G401 (cell line): ENCODE measurements around the gene TMED6. TPM values are rescaled to one million over a fixed set of nuclear protein-coding genes. Genes with fewer than 3 reads are reported as not detected.
"Not testable (repeated sequence)": the region's sequence is repeated elsewhere in the genome, so short reads cannot be mapped to it uniquely, and the experiment has no call there.

Source experiments
- DNase-seq: peaks from one replicate; pipeline ENCODE4 v3.0.0-alpha.2; 2015; ENCODE audit warnings: low spot score
- in situ Hi-C: cut with HindIII; loops from 2 replicates; pipeline ENCODE4 v1.10.0; 2016; ENCODE audit warnings: low sequenced_read_pairs, mixed read lengths
- total RNA-seq: library from RNA; depleted of rRNA; stranded (reverse); fragments of >200 nt; shearing (Covaris generic); gene quantifications from 2 replicates; pipeline ENCODE4 v1.2.3, GENCODE V29; 2014

TMED6 gene
- total RNA-seq, 1 experiment from 2014 or later: not detected

DNA sequence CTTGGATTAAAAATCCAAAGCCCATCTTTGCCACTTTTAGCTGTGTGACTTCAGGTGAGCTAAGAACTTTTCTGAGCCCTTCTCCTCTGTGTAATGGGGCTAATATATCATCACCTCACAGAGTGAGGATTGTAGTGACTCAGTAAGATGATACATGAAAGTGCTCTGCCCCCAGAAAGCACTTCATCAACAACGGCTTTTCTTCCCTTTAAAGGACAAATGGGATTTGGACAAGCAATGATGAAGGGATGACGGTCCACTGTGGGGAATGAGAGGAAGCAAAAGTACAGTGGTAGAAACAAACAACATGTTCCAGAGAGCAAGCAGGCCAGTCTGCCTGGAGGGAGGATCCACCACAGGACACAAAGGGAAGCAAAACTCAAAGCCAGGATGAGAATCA lies 14.3 kb upstream of the TMED6 start:
- no peak for DNase-seq
- in situ Hi-C loops: no loop called here

DNA sequence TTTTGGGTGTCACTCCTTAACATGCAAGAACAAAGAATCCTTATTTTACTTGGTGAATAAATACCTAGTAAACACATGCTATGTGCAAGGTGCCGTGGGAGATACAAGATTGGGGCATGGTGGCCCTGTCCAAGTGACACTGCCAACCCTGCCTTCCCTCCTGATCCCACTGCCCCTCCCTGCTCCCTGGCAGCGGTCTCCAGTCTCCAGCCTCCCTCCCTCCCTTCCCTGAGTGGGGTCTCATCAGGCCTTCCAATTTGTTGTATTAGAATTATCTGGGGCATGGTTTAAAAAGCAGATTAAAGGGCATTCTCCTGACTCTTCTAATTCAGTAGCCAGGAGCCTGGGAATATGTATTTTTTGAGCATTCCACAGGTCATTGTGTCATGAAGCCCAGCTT lies 12.5 kb upstream of the TMED6 start:
- no peak for DNase-seq
- in situ Hi-C loops: no loop called here

DNA sequence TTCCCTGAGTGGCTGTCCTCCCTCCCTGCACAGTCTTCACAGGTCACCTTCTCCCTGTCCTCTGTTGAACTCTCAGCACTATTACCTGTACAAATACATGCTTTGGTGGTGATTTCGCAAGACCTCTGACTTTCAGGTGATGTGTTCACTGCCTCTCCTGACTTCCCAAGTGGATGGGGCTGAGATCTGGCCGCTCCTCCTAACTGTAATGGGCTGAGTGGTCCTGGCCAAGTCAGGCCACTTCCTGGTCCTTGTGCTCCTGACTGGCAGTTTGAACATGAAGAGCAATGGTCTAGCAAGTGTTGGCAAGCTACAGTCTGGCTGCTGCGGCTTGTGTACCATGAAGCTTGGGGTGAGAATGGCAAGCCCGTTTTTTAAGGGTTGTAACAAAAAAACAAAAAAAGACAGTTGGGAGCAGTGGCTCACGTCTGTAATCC lies 11.7 kb upstream of the TMED6 start:
- in situ Hi-C loops: no loop called here
- no peak for DNase-seq

DNA sequence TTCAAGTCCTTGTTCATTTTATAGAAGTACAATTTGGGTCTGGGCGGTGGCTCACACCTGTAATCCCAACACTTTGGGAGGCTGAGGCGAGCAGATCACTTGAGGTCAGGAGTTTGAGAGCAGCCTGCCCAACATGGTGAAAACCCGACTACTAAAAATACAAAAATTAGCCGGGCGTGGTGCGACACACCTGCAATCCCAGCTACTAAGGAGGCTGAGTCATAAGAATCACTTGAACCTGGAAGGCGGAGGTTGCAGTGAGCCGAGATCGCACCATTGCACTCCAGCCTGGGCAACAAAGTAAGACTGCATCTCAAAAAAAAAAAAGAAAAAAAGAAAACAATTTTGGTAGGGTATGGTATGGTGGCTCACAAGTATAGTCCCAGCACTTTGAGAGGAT lies 8.5 kb upstream of the TMED6 start:
- DNase-seq, in situ Hi-C loops: not testable (repeated sequence)

DNA sequence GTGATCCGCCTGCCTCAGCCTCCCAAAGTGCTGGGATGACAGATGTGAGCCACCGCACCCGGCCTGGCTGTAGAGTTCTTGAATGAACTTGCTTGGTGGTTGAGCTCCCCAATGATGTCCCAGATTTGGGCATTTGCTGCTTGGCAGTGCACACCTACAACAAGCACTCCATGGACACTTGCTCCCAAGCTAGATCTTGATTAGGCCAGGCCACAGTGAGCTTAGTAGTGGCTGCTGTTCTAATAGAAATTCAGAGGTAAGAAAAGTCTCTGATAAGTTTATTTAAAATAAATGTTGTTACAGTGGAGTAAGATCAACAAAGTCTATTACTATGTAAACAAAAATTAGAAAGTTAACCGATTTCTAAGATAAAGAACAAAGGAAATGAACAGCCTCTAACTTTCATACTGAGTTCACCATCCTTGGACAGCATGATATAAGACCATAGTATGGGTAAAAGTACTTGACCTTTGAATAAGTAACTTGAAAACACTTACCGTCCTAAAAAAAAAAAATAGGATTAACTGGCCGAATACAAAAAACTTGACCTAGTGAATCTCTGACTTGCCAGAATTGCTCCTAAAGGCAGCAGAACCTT lies 951 bp downstream of the TMED6 start:
- no peak for DNase-seq
- in situ Hi-C loops: no loop called here

DNA sequence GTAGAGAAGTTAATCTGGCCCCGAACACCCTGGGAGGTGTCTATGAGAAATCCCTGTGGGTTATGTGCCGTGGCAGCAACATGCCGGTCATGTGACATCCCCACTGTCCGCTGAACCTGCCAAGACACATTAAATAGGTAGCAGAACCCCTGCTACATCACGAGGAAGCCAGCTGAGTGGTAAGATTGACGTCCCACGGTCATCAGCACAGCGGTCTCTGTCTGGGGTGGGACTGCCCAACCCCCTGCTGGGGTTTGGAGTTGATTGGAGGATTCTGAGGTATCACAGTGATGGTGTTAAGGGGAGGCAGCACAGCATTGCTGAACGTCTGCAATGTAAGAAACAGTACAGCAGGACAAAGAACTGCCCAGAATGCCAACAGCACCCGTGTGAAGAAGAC lies 2.0 kb downstream of the TMED6 start:
- in situ Hi-C loops: no loop called here
- DNase-seq: no peak

DNA sequence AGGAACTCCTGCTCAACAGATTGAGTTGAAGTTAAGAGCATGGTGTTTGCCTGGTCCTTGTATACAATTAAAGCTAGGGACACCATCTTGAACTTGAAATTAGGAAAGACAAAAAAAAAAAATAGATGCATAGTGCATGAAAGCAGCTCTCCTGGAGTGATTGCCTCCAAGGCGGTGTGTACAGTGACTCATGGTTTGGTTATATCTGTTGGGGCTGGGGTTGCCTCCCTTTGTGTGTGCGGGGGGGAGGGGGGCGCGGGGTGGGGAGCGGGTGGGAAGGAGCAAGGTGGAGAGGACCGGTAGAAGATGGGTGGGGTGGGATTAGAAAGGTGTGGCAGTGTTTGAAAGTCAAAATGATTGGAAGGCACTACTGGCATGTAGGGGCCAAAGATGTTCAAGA lies 3.4 kb downstream of the TMED6 start:
- DNase-seq: no peak
- in situ Hi-C loops: no loop called here

DNA sequence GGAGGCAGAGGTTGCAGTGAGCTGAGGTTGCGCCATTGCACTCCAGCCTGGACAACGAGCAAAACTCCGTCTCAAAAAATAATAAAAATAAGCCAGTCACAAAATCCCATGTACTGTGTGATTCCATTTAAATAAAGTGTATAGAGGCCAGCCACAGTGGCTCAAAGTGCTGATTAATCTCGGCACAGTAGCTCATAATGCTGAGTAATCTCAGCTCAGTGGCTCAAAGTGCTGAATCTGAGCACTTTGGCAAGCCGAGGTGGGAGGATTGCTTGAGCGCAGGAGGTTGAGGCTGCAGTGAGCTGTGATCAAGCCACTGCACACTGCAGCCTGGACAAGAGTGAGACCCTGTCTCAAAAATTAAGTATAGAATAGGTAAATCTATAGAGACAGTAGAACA lies 4.9 kb downstream of the TMED6 start:
- in situ Hi-C loops: no loop called here
- no peak for DNase-seq

DNA sequence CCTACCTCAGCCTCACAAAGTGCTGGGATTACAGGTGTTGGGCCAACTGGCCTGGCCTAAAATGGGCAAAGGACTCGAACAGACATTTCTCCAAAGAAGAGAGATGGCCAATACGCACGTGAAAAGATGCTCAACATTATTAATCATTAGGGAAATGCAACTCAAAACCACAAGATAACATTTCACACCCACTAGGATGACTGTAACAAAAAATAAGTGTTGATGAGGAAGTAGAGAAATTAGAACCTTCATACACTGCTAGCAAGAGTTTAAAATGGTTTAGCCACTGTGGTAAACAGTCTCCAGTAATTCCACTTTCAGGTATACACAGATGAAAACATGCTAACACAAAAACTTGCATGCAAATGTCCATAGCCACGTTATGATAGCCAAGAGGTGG lies 5.7 kb downstream of the TMED6 start:
- in situ Hi-C loops: no loop called here

DNA sequence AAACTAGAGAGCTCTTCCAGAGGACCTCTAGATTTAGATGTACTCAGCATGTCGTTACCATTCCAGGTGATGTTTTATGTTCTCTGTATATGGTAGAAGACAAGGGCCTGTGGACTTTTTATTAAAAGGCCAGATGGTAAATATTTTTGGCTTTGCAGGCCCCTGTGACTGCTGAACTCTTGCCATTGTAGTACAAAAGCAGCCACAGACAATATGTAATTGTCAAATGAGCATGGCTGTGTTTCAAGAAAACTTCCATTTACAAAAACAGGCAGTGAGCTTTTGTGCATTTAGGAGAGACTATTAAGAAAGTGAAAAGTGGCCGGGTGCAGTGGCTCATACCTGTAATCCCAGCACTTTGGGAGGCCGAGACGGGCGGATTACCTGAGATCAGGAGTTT lies 7.4 kb downstream of the TMED6 start:
- in situ Hi-C loops: no loop called here
- DNase-seq: no peak

More for the DNA sequence above, 5.7 kb downstream of the TMED6 start:
- no peak for DNase-seq

DNA sequence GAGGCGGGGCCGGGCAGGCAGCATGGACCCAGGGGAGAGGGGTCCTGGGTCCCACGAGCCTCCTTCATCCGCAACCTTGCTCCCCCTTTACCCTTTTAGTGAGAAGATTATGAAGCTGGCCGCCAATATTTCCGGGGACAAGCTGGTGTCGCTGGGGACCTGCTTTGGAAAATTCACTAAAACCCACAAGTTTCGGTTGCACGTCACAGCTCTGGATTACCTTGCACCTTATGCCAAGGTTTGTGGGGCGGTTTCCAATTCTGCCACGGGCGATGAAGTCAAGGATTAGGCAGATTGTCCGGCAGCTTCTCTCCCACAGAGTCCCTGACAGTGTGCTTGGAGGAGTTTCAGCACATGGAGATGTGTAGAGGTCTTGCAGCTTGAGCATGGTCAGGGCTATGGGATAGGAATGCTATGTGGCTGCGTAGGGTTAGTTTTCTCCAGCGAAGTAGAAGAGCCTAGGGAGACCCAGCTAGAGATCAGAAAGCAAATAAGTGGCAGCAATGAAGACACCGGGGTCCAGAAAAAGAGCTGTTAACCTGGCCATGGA lies 11.4 kb downstream of the TMED6 start:
- in situ Hi-C loops: no loop called here
- no peak for DNase-seq

DNA sequence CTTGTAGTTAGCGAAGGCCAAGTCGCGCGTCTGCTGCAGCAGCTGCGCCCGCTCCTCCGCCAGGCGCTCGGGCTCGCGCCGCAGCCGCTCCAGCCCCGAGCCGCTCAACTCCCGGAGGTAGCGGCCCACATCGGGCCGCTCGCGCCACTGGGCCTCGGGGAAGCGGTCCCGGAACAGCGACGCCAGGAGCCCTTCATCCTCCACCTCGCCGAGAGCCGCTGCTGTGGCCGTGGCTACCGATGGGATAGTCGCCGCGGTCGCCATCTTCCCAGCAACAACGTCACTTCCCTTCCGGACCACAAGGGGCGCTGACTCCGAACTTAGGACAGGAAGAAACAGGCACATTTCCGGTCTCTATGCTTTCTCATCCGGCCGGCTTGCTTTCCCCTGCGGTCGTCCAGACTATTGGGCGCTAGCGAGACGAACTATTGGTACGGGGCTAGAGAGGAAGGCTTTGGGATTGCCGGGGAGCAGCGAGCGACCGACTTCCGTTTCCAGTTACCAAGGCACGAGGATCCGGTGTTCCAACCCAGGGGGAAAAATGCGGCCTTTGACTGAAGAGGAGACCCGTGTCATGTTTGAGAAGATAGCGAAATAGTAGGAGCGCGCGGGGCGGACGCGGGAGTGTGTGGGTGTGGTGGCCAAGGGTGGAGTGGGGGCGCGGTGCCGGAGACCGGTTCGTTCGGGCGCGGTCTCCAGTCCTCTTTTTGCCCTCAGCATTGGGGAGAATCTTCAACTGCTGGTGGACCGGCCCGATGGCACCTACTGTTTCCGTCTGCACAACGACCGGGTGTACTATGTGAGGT lies 12.1 kb downstream of the TMED6 start, which contains the start of the genes COG8 and NIP7:
TSS of gene COG8 (minus strand) at position 276 of the 806 bp plus-strand sequence. CDS start at position 264, 12 bp downstream.
TSS of gene NIP7 (plus strand) at position 484 of the 806 bp plus-strand sequence. CDS start at position 542, 58 bp downstream.
- in situ Hi-C loops: no loop called here
- DNase-seq: peak; percentile 99

DNA sequence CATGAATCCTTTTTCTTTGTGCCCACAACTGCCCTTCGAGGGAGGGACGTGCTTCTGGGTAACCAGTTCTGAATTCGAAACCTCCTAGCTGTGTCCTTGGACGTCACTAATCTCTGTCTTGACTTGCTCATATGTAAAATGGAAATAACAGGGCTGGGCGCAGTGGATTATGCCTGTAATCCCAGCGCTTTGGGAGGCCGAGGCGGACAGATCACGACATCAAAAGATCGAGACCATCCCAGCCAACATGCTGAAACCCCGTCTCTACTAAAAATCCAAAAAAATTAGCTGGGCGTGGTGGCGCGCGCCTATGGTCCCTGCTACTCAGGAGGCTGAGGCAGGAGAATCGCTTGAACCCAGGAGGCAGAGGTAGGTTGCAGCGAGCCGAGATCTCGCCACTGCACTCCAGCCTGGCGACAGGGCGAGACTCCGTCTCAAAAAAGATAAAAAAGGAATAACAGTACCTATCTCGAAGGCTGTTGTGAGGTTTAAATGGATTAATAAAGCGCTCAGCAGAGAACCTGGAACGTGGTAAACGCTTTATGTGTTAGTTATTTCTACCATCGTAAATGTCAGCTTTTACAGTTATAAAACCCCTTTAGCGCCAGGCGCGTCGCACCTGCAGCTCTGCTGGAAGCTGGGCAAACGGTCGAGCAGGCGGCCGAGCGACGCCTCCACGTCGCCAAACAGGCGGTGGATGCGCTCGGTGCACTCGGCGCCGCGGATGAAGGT lies 12.9 kb downstream of the TMED6 start:
- no peak for DNase-seq
- in situ Hi-C loops: no loop called here

DNA sequence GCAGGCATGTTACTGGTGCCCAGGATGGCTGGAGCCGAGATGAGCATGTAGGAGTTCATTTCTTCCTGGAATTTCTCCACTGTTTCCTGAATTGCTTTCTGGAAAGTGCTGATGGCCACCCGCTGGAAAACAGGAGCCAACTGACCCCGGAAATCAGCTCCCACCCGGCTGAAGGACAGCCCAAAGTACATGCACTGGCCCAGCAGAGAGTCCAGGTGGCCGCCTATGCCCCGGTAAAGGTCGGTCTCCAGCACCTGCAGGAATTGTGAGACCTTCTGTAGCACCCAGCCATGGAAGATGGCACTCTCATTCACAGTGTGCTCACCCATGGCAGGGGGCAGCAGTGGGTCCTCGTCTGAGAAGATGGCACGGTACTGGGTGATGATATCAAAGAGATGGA lies 16.9 kb downstream of the TMED6 start:
- no peak for DNase-seq
- in situ Hi-C loops: no loop called here

DNA sequence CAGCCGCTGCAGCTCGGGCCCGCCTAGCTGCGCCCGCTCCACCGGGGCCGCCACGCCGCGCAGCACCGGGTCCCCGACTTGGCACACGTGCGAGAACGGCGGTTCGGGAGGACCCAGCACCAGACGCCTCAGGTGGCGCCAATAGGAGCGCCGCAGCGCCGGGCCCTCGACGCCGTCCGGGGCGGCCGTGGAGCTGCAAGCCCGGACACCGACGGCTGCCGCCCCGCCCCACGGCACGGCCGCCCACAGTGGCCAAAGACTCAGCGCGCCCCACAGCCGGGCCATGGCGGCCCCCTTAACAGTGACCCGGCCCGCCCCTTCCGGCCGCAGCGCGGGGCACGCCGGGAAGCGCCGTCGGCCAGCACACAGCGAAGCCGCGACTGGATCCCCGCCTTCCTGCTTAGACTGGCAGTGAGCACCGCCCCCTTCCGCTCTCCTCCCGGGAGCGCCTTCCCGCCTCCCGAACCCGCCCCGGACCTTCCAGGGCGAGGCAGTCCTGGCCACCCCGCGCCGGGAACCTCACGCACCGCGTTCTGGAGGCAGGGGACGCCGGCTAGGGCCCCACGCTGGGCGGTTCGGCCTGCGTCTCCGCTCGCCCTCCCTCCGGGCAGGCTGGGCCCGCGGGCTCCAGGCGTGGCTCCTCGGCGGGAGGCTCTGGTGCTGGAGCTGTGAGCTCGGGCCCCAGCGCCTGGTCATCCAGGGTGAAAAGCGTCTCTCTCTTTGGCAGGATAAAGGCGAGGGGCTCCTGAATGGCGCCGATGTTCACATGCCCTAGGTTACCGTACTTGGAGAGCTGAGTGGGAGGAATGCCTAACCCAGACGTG lies 21.1 kb downstream of the TMED6 start, which contains the start of gene PDF:
TSS of gene PDF (minus strand) at position 303 of the 824 bp plus-strand sequence. CDS start at position 285, 18 bp downstream.
- peak; percentile 93 for DNase-seq
- in situ Hi-C loops: no loop called here

DNA sequence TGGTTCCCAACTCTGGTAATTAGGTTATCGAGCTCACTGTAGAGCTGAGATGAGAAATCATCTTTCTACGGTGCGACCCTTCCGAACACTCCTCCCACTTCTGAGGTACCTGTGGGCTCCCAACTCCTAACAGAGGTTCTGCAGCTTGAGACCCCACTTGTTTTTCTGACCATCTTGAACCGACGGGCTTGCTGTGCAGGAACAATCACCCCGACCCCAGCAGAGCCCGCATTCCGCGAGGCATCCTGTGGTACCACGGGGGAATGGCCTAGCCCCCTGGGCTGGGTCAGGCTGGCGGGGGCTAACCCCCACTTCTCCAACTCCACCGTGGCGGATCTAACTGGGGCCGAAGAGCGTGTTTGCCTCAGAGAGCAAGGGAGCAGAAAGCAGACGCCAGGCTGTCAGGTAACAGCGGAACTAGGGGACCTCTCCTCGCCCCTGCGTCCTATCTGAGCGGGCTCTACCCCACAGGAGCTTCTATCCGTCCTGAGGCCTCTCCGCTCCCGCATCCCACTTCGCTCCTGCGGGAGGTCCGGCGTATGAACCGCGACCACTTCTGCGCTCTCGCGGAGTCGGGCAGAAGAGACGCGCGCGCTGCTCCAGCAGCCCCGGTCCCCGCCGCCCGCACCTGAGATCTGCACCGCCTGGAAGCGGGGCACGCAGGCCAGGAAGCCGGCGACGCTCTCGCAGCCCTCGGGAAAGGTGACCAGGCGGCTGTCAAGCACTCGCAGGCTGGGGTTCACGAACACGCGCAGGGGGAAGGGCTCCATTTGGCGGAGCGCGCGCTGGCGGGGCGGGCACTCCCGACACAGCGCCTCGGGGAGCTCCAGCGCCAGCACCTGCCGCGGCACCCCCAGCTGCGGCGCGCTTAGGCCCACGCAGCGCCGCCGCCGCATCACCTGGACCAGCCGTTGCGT lies 22.0 kb downstream of the TMED6 start:
- in situ Hi-C loops: no loop called here
- DNase-seq: no peak

DNA sequence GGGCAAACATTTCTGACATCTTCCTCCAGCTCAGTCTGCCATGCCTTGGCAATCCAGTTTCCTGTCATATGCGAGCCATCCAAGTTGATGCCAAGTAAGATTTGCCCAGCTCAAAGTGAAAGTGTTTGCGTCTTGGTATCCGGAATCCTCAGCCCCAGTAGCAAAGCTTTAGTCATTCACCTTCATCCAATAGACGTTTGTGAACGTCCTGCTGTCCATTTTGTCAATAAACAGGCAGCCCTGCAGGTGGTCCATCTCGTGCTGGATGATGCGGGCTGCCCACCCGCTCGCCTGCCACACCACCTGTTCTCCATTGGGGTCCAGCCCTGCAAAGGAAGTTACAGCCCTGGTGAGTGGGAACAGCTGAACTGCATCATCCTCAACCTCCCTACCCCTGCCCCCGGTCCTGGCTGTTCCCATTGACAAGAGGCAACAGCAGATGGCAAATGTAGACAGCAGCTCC lies 22.7 kb downstream of the TMED6 start:
- in situ Hi-C loops: no loop called here
- no peak for DNase-seq
